HG02840 (cell line): ENCODE data around the gene ATP9A.

Experiments
- ATAC-seq: cut with Tn5 transposase; IDR thresholded peaks from one replicate; pipeline ENCODE4 v1.9.1; 2021; ENCODE audit warnings: mild to moderate bottlenecking, moderate library complexity, moderate number of reproducible peaks; ENCODE audit not compliant: unreplicated experiment, low FRiP score

ATP9A gene

DNA sequence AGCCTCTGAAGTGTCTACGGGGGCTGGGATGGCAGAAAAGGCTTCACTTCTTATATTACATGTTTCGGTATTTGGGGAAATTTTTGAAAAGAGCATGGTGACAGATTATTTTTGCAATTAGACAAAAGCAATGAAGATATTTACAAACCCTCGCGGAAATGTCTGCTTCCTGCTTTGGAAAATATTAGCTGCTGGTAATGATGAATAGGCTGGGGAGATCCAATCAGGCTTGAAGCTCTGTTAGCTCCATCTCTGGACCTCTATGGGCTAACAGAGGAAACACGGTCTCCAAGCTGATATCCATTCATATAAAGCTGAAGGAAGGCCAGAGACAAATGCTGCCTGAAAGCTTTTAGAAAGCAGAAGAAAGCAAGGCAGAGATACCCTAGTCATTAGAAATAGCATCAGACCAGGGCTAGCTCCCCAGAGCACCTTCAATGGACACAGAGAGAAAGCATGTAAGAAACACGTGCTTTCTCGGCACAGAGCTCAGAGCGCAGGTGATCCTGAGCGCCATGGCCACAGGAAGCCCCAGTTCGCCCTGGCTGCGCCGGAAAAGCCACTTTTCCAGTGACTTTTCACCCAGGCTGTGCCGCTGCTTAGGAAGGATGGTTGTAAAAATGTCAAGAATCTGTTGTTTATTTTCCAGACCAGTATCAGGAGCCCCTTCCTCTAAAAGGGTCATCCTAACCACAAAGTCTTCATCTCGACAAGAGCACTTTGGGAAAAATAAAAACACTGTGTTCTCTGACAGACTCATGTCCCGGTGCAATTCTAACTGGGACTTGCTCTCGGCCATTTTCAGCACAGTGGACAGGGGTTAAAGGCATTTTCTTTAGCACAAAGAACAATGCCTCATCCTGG lies 157.2 kb downstream of the ATP9A start:
- ATAC-seq: no peak

- ATAC-seq: no peak
These were observed 158.1 kb downstream of the ATP9A start for GRCh38 chr20:51610111-51610510.

DNA sequence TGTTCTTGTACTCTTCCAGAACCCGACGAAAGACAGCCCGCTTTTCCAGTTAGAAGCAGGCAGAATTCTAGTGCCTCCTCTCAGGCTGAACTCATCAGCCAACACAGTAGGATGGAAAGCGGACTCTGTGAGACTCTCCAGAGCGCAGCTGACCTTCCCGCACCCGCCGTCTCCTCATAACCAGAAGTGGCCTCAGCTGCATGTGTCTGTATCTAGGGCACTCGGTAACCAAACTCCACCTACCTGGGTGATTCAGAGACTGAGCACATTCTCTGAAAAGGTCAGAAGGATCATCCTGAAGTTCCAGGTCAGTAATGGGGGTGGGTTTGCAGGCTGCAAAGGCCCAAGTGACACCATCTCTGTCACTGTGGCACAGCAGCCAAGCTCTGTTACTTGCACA lies 158.9 kb downstream of the ATP9A start:
- no peak for ATAC-seq

DNA sequence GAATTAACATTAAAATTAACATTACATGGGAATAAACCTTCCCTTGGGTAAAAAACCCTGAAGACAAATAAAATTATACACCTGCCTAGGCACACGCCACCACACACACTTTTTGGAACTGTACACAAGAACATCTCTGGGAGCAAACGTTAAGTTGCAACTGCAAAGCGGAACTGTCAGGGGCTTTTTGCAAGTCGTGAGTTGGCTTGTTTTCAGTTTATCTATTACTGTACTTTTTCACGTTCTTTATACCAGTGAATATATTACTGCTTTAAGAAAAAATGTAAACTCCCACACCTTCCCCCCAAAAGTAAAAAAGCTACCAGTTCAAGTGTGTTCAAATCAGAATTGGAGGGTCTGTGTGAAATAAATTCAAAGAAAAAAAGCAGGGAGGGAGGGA lies 160.1 kb downstream of the ATP9A start:
- ATAC-seq: no peak

DNA sequence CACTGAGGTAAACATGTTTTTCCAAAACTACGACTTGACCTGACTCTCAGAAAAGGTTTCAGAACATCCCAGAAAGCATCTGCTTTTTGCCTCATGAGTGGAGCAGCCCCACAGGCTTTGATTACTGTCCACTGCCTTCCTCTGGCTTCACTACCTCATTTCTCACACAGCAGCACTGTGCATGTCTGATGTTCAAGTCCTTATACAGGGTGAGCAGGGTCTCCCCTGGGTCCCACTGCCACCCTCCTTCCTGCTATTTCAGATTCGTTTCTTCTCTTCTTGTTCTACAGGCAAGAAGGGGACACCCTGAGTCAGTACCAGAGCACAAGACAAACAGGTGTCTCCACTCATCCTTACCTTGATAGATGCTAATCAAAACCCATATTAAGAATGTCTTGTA lies 161.0 kb downstream of the ATP9A start:
- no peak for ATAC-seq

DNA sequence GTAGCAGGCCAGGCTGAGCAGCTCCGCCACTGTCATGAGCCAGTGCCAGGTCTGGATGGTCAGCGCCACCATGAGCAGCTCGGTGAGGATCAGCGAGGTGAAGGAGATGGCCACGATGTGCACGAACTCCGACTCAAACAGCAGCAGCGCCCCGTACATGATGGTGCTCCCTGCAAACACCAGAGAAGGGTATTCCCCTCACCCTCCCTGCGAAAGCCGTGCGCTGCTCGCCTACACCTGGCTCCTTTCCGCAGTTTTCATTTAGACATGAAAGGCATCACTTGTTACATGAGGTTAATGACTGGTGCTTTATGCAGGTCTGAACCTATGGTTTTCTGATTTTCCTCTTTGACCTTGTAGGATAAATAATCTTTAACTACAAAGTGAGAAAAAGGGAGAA lies 163.3 kb downstream of the ATP9A start:
- ATAC-seq: no peak

DNA sequence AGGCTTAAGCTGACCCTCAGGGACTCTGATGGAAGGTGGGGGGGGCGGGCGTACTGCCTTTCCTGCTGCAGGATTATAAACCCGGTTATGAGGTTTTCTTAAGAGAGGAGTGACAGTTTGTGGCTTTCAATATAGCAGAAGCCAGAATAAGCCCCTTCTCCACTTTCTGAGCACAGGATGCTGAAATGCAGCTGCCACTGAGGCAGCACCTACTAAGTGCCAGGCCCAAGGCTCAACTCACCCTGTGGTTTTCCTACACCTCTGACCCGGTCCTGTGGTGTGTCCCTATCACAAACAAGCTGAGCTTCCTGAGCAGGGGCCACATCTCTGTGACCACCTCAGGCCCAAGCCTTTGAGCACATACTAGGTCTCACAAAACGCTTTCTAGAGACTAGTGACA lies 166.1 kb downstream of the ATP9A start:
- ATAC-seq: no peak

DNA sequence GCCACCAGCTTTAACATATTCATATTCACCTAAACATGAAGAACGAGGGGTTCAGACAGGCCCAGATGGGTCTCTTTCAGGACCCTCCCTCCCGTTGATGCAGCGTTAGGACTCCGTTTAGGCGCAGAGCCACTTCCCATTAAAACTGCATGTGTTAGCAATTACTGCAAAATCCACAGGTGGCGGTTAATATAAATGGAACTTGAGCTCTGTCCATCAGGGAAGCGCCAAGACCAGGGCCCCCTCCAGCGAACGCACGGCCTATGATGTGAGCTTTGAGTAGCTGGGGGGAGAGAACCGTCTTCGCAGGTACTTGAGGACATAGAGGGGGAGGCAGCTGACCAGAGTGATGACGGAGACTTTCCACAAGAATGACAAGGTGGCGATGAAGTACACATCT lies 167.2 kb downstream of the ATP9A start:
- no peak for ATAC-seq

DNA sequence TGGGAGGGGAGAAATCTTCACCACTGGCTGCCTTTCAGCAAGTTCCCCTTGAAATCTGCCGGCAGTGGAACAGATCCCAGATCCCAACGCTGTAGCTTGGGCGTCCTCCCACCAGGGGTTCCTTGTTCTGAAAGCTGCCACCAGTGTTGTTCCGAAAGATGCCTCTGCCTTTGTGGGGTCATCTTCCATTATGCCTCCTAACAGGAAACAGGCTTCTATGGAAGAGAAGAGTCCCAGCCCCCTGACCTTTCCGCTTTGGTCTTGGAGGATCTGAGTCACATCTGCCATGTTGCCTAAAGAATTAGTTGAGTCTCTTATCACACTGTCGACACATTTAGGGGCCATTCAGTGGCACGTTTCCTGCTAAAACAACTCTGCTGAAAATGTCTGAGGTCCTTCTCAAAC lies 168.2 kb downstream of the ATP9A start:
- no peak for ATAC-seq

GRCh38 chr20:51598556-51598955 lies 169.6 kb downstream of the ATP9A start:
- no peak for ATAC-seq

DNA sequence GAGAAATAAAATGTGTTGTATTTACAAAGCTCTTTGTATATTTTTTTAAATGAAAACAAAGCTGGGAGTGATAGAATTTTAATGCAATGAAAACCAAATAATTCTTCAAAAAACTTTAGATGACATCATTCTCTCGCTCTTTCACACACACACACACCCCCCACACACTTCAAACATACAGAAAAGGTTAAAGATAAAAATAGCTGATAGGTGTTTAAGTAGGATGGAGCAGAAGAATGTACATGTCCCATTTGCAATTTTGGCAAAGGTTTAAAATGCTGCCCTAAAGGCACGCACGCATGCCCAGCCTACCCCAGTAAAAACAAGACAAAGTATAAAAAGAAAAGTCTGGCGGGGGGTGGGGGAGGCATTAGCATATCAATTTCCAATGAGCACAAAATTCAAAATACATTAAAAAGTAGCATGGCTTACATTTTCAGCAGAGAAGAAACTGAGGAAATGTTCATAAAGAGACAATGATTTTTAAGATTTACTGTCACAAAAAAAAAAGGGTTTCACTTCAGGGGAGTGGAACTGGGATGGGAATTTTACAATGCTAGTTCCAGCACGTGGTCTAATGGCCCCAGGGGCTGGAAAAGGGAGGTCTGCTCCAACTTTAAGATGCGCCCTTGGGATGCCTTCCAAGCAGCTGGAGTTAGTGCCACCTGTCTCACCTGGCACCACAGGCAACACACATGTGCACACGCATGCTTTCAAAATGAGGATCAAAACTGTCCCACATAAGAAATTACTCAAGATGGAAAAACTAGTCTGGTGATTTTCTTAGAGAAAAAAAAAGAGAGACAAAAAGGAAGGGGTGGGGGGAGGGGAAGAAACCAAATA lies 170.6 kb downstream of the ATP9A start:
- ATAC-seq: no peak

DNA sequence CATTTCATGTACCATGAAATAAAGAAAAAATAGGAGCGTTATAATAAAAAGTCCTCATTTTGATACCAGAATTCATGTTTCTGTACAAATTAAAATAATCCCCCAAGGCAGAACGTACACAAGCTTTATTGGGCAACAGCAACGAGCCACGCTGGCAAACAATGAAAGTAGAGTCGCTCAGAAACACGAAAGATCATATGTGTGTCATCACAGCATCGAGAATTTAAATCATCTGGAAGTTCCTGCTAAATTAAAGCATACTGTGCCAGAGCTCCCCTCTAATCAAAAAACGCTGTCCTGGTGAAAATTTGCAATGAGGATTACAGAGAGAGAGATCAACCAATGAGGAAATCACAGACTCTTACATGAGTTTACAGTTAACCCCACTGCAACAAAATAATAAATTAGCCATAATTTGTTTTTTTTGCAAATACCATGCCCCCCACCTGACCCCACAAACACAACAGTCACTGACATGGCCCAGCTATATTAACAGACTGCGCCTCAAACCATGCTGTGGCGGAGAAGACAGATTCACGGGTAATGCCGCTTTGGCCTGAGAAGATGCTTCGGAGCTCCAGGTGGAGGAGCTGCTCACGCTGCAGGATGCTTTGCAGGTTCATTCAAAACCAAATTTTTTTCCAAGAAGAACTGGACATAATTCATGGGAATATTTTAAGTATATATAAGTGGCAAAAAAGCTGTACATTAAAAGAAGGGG lies 171.4 kb downstream of the ATP9A start:
- ATAC-seq: no peak

- ATAC-seq: no peak
These were observed 172.4 kb downstream of the ATP9A start for GRCh38 chr20:51595744-51596143.

GRCh38 chr20:51595058-51595532 lies 173.1 kb downstream of the ATP9A start:
- peak; percentile 70 for ATAC-seq

DNA sequence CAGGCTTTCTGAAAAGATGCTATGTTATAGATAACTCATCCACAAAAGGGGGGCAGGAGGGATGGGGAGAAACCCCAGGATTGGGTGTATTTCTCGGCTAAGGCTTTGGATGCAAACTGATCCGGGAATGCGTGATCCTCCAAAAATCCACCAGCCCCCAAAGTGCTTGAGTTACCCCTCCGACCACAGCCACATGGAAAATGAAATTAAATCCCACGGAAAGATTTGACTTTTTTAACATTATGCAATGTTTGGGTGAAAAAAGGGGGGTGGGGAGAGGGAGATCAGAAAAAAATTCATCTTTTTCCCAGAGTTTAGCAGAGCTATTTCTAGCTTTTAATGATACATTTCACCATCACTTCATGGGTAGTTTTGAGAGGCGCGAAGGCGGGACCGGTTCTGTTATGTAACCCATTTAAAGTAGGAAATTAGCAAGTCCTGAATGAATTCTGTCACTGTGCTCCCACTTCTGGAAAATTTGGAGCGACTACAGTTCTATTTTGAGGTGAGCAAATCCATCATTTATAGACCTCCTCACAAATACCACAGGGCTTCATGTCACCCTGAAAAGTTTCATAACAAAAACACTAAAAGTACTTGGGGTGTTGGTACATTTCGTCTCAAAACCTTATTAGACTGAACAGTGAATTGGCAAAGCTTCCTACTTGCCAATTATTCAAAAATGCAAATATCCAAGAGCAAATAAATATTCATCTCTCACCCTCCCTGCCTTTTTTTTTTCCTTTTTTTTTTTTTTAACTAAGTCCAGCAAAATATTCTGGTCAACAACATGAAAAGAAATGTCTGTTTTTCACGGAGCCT lies 173.7 kb downstream of the ATP9A start:
- ATAC-seq: no peak

DNA sequence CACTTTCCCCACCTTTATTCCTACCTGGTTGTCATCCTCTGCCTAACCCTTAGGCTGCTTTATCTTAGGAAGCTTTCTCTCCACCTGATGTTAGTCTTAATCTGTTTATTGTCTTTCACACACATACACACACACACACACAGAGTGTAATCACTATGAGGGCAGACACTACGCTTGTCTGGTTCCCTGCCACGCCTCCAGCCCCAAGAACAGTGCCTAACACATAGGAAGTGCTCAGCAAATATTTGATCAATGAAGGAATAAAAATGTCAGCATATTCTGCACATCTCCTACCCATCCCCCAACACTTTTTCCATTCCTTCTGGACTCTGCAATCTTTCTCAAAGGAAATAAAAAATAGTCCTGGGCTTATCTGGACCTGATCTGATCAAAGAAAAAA lies 174.6 kb downstream of the ATP9A start:
- no peak for ATAC-seq

- no peak for ATAC-seq
These were observed 175.6 kb downstream of the ATP9A start for GRCh38 chr20:51592564-51592963.

DNA sequence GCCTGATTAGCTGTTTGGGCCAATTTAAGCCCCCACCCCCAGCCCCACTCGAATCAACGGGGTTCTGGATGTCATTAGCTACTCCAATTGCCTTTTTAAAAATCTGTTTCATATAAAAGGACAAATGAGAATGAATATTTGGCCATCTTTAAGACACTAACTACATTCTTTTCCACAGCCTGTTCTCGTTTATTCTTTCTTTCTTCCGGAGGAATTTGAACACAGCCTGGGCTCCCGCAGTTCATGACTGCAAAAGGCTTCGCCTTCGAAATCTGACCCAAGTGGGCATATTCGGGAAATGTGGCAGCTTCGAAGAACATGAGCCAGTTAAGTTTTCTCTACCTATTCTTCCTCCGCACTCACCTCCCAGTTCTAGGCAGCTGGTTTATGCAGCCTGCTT lies 176.3 kb downstream of the ATP9A start:
- ATAC-seq: no peak

DNA sequence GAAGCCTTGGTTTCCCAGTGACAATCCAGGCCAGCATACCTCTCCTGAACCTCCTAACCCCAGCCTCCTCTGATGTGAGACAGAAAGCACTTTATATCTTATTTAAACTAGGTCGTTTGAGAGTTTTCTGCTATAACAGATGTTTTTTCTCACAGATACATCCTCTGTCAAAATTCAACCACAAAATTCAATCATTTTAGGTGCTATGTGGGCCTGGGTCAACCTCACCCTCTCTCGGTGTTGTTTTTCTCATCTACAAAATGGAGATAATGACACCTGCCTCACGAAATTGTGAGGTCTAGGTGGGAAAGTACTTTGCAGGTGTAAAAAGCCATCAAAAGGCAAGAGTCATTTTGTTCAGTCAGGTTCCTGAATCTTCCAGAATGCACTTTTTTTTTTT lies 179.4 kb downstream of the ATP9A start:
- no peak for ATAC-seq

GRCh38 chr20:51587145-51587544 lies 181.0 kb downstream of the ATP9A start:
- ATAC-seq: no peak
